Activated CD8-positive, alpha-beta T cell treated with anti-CD3 and anti-CD28 coated beads, Interleukin-2, amount 10 ng/mL, durations not matched to agents 7 days and 5 days (primary cell): ENCODE data around the gene UBR3. TPM values are rescaled to one million over a fixed set of nuclear protein-coding genes. Genes with fewer than 3 reads are reported as not detected.
"Not testable (repeated sequence)": the region's sequence is repeated elsewhere in the genome, so short reads cannot be mapped to it uniquely, and the experiment has no call there.

Experiments used
- ATAC-seq: fragments of 150-1000 bp; cut with Tn5 transposase; one replicate; pipeline ENCODE4 v1.10.0; 2021; ENCODE audit warnings: moderate library complexity
- CTCF ChIA-PET: fragments of 350-600 bp; sonication (Branson Sonifier 250); formaldehyde crosslinking; loops from one replicate; lab custom pipeline; 2021; ENCODE audit warnings: antibody characterized with exemption; lab: Charles Lee
- POLR2A ChIA-PET: fragments of 350-600 bp; sonication (Branson Sonifier 250); formaldehyde crosslinking; loops from one replicate; lab custom pipeline; 2021; ENCODE audit warnings: antibody characterized with exemption; lab: Charles Lee
- DNase-seq: peaks from one replicate; pipeline ENCODE4 v3.0.0-alpha.2; 2020
- H3K27ac Mint-ChIP-seq: one replicate; pipeline ENCODE4 v1.8.0; 2021; ENCODE audit warnings: mild to moderate bottlenecking, mixed read lengths
- H3K27me3 Mint-ChIP-seq: one replicate; pipeline ENCODE4 v1.8.0; 2021; ENCODE audit warnings: low read depth, mixed read lengths
- H3K36me3 Mint-ChIP-seq: one replicate; pipeline ENCODE4 v1.8.0; 2021; ENCODE audit warnings: low read depth, mixed read lengths
- H3K4me1 Mint-ChIP-seq: one replicate; pipeline ENCODE4 v1.8.0; 2021; ENCODE audit warnings: low read depth, mixed read lengths
- H3K4me3 Mint-ChIP-seq: one replicate; pipeline ENCODE4 v1.8.0; 2021; ENCODE audit warnings: mild to moderate bottlenecking, mixed read lengths
- H3K9me3 Mint-ChIP-seq: one replicate; pipeline ENCODE4 v1.8.0; 2022; ENCODE audit warnings: mixed read lengths; ENCODE audit not compliant: insufficient read depth
- total RNA-seq, 2 experiments: library from RNA; stranded (reverse); gene quantifications; one replicate each; pipeline ENCODE4 v1.2.3, GENCODE V29; 2021

Gene UBR3
- total RNA-seq, 2 experiments from 2014 or later: 20.8 to 21.5 TPM

DNA sequence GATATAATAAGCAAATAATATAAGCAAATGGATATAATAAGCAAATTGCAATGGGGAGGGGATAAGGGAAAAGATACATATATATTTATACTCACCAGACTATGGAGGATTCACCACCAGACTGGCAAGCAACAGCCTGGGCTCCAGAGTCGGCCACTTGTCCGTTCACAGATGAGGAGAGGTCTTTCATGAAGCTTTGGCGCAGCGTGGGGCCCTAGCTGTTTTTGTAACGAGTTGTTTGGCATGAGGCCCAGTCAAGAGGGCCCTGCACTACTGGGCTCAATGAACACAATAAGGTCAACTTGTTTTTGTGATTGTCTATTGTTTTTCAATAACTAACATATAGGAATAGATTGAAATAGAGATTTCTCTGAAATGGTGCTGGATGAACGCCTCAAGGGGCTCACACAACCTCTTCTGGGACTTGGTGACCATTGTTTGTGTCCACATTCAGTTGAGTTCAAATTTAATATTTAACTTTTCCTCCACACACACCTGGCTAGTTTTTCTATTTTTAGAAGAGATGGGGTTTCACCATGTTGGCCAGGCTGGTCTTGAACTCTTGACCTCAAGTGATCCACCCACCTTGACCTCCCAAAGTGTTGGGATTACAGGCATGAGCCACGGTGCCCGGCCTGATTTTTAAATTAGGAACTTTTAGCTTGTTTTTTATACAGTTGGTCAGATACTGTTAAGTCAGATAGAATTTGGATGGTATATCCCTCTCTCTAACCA lies 21.9 kb downstream of the UBR3 start:
- POLR2A ChIA-PET: not testable (repeated sequence)

DNA sequence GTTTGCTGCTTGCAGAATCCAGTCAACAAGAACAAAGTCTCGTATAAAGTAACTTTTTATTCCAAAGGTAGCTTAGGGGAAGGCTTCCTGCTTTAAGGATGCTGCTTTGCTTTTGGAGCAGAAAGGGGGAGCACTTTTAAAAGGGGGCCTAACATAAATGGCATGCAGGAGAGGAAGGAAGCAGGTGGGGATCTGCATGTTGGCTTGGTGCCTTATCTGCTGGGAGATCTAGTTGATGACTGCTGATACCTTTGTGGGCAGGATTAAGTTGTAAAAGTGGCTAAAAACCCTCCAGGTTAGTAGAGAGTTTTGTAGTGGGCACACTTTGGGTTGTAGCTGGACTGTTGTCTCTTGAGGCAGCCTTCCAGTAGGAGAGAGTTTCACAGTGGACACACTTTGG lies 22.5 kb downstream of the UBR3 start:
- H3K27me3 Mint-ChIP-seq: no peaks in the 10 kb centered on the region
- ATAC-seq (no peak), DNase-seq (no peak)
- peak overlapping the region; percentile 17 for H3K27ac Mint-ChIP-seq
- H3K9me3 Mint-ChIP-seq: peaks cover 3% of the 10 kb centered on the region
- peaks cover 28% of the 10 kb centered on the region for H3K36me3 Mint-ChIP-seq
- ChIA-PET CTCF (no interaction called here), POLR2A (no interaction called here)
- H3K4me1 Mint-ChIP-seq: peaks cover 8% of the 10 kb centered on the region
- no peak overlapping the region for H3K4me3 Mint-ChIP-seq

More for the DNA sequence above, 21.9 kb downstream of the UBR3 start:
- not testable (repeated sequence) for ATAC-seq, H3K4me1 Mint-ChIP-seq, H3K27me3 Mint-ChIP-seq, H3K9me3 Mint-ChIP-seq, DNase-seq, H3K4me3 Mint-ChIP-seq
- peaks cover 28% of the 10 kb centered on the region for H3K36me3 Mint-ChIP-seq
- CTCF ChIA-PET: interaction anchor here (0.5 kb wide), 1 partner anchor 16 kb away, joined by 3 read pairs; no protein-coding TSS in a partner anchor
- H3K27ac Mint-ChIP-seq: peak overlapping the region; percentile 17

DNA sequence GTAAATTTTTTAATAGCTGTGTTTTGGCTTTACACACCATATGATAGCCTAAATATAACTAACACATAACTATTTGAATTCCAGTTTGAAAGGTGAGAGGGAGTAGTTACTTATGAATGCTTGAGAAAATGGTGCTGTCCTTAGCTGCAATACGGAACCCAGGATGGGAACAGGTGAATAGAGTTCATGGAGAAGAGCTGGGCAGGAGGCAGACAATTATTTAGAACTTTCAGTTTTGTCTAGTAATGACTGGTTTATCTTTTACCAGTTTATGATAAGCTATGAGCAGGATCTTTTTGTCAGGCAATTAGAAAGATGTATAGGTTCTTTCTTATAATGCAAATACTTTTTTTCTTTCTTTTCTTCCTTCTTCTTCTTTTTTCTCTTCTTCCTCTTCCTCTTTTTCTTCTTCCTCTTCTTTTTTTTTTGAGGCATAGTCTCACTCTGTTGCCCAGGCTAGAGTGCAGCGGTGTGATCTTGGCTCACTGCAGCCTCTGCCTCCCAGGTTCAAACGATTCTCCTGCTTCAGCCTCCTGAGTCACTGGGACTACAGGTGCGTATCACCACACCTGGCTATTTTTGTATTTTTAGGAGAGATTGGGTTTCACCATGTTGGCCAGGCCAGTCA lies 25.9 kb downstream of the UBR3 start:
- CTCF ChIA-PET: no interaction called here
- H3K27ac Mint-ChIP-seq: no peak overlapping the region
- H3K9me3 Mint-ChIP-seq: peaks cover 7% of the 10 kb centered on the region
- no peaks in the 10 kb centered on the region for H3K27me3 Mint-ChIP-seq
- POLR2A ChIA-PET: no interaction called here
- no peak for DNase-seq
- peaks cover 8% of the 10 kb centered on the region for H3K4me1 Mint-ChIP-seq
- H3K4me3 Mint-ChIP-seq: no peak overlapping the region
- peaks cover 30% of the 10 kb centered on the region for H3K36me3 Mint-ChIP-seq
- ATAC-seq: no peak

DNA sequence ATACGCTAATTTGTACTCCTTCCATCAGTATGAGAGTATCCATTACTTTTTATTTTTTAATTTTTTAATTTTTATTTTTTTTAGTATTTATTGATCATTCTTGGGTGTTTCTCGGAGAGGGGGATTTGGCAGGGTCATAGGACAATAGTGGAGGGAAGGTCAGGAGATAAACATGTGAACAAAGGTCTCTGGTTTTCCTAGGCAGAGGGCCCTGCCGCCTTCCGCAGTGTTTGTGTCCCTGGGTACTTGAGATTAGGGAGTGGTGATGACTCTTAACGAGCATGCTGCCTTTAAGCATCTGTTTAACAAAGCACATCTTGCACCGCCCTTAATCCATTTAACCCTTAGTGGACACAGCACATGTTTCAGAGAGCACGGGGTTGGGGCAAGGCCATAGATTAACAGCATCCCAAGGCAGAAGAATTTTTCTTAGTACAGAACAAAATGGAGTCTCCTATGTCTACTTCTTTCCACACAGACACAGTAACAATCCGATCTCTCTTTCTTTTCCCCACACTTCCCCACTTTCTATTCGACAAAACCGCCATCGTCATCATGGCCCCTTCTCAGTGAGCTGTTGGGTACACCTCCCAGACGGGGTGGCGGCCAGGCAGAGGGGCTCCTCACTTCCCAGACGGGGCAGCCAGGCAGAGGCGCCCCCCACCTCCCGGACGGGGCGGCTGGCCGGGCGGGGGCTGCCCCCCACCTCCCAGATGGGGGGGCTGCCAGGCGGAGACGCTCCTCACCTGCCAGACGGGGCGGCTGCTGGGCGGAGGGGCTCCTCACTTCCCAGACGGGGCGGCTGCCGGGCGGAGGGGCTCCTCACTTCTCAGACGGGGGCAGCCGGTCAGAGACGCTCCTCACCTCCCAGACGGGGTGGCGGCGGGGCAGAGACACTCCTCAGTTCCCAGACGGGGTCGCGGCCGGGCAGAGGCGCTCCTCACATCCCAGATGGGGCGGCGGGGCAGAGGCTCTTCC lies 28.3 kb downstream of the UBR3 start:
- DNase-seq, POLR2A ChIA-PET, CTCF ChIA-PET, H3K27ac Mint-ChIP-seq, H3K9me3 Mint-ChIP-seq, H3K4me1 Mint-ChIP-seq, ATAC-seq, H3K27me3 Mint-ChIP-seq, H3K4me3 Mint-ChIP-seq: not testable (repeated sequence)
- H3K36me3 Mint-ChIP-seq: peaks cover 15% of the 10 kb centered on the region

DNA sequence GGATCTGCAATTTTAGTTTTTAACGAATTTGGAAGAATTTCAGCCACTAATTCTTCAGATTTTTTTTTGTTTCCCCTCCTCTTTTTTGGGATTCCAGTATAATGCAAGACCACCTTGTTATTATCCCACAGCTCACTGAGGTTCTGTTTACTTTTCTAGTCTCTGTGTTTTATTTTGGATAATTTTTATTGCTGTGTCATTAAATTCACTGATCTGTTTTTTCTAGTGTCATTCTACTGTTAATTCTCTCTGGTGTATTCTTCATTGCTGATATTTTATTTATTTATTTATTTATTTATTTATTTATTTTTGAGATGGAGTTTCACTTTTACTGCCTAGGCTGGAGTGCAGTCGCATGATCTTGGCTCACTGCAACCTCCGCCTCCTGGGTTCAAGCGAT lies 32.2 kb downstream of the UBR3 start:
- POLR2A ChIA-PET: no interaction called here
- ATAC-seq: no peak
- no peaks in the 10 kb centered on the region for H3K4me1 Mint-ChIP-seq
- CTCF ChIA-PET: no interaction called here
- H3K36me3 Mint-ChIP-seq: peaks cover 5% of the 10 kb centered on the region
- H3K9me3 Mint-ChIP-seq: peaks cover 7% of the 10 kb centered on the region
- no peak overlapping the region for H3K4me3 Mint-ChIP-seq
- H3K27me3 Mint-ChIP-seq: no peaks in the 10 kb centered on the region
- DNase-seq: no peak
- no peak overlapping the region for H3K27ac Mint-ChIP-seq

DNA sequence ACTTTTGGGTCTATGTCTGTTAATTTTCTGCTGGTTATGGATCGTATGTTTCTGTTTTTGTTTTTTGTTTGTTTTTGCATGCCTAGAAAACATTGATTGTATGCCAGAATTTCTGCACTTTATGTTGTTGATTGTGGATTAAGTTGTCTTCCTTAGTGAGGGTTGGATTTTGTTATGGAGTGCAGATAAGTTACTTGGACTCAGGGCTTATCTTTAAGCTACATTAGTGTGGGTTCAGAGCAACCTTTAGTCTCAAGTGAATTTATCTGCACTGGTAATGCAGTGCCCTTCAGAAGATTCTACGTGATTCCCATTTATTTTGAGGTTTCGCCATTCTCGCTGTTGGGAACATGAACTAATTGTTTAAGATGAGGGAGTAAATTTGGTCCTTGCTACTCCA lies 32.9 kb downstream of the UBR3 start:
- no peak overlapping the region for H3K27ac Mint-ChIP-seq
- ChIA-PET POLR2A (no interaction called here), CTCF (no interaction called here)
- no peaks in the 10 kb centered on the region for H3K9me3 Mint-ChIP-seq
- DNase-seq (no peak), ATAC-seq (no peak)
- H3K36me3 Mint-ChIP-seq: peaks cover 5% of the 10 kb centered on the region
- no peaks in the 10 kb centered on the region for H3K27me3 Mint-ChIP-seq
- H3K4me3 Mint-ChIP-seq: no peak overlapping the region
- no peaks in the 10 kb centered on the region for H3K4me1 Mint-ChIP-seq

DNA sequence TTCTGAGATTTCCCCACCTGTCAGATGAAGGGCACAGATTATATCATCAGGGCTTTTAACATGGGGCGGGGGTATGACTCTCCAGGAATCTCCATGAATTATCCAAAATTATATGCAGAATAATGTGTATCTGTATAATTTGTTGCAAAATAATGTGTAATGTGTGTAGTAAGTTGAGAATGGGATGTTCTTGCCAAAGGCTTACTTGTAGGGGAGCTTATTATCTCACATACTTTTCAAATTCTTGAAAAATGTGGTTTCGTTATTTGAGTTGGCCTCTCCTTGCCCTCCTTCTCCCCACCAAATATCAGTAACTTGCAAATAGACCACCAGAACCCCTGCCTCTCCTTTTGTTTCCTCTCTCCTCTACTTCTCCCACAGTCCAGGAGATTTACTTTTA lies 35.6 kb downstream of the UBR3 start:
- DNase-seq (no peak), ATAC-seq (no peak)
- H3K4me1 Mint-ChIP-seq: no peaks in the 10 kb centered on the region
- peaks cover 2% of the 10 kb centered on the region for H3K36me3 Mint-ChIP-seq
- H3K27me3 Mint-ChIP-seq: no peaks in the 10 kb centered on the region
- no peaks in the 10 kb centered on the region for H3K9me3 Mint-ChIP-seq
- H3K4me3 Mint-ChIP-seq: no peak overlapping the region
- POLR2A ChIA-PET: interaction anchor here (0.6 kb wide), 1 partner anchor 73 kb away, joined by 6 read pairs; no protein-coding TSS in a partner anchor
- H3K27ac Mint-ChIP-seq: no peak overlapping the region
- CTCF ChIA-PET: no interaction called here

DNA sequence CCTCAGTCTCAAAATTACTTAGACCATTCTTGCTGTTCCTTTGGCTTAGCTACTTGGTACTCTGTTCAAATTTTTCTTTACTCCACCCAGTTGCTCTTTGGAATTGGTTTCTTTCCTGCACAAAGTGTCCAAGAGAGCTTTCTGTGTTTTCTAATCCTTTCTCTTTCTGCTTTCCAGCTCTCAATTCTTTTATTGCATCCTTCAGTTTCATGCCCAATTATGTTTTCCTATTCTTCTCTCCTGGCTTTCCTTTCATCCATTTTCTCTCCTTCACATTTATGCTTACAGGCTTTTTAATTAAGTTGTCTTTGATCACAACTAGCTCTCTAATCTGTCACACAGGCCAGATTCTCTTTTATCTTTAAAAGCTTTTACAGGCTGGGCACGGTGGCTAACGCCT lies 38.2 kb downstream of the UBR3 start:
- ChIA-PET POLR2A (no interaction called here), CTCF (interaction anchor here (0.7 to 0.8 kb wide), 3 partner anchors 16 to 370 kb away, joined by 3 to 4 read pairs (median 3); no protein-coding TSS in a partner anchor)
- no peak overlapping the region for H3K27ac Mint-ChIP-seq

DNA sequence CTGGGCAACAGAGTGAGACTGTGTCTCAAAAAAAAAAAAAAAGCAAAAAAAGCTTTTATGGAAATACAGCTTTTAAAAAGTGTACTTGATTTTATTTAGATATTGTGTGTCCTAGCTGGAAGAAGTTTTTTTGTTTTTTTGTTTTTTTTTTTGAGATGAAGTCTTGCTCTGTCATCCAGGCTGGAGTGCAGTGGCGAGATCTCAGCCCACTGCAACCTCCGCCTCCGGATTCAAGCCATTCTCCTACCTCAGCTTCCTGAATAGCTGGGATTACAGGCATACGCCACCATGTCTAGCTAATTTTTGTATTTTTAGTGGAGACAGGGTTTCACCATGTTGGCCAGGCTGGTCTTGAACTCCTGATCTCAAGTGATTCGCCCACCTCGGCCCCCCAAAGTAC lies 39.0 kb downstream of the UBR3 start:
- POLR2A ChIA-PET, H3K27me3 Mint-ChIP-seq, DNase-seq, H3K4me1 Mint-ChIP-seq, H3K27ac Mint-ChIP-seq, H3K4me3 Mint-ChIP-seq, H3K9me3 Mint-ChIP-seq, H3K36me3 Mint-ChIP-seq, ATAC-seq: not testable (repeated sequence)
- CTCF ChIA-PET: interaction anchor here (0.7 to 0.8 kb wide), 2 partner anchors 30 to 369 kb away, joined by 3 to 4 read pairs; no protein-coding TSS in a partner anchor

More for the DNA sequence above, 38.2 kb downstream of the UBR3 start:
- Mint-ChIP-seq H3K36me3 (peaks cover 2% of the 10 kb centered on the region), H3K9me3 (no peaks in the 10 kb centered on the region), H3K27me3 (no peaks in the 10 kb centered on the region), H3K4me3 (no peak overlapping the region), H3K4me1 (no peaks in the 10 kb centered on the region)
- DNase-seq (no peak), ATAC-seq (no peak)

DNA sequence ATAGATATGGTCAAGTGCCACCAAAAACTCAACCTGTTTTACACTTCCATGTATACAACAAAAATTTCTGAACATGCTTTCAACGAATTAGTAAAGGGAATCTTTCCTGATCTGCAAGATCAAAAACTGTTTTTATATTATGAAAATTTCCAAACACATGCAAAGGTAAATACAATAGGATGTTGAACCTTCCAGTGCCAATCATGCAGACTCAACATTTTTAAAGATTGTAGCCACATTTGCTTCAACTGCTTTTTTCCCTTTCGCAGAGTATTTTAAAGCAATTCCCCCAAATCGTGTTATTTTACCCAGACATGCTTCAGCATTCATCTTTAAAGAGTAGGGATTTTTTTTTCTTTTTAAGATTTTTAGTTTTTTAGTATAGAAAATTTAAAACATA lies 40.3 kb downstream of the UBR3 start:
- DNase-seq (no peak), ATAC-seq (no peak)
- Mint-ChIP-seq H3K27me3 (no peaks in the 10 kb centered on the region), H3K4me1 (no peaks in the 10 kb centered on the region), H3K9me3 (no peaks in the 10 kb centered on the region), H3K27ac (no peak overlapping the region), H3K4me3 (no peak overlapping the region), H3K36me3 (no peaks in the 10 kb centered on the region)
- ChIA-PET POLR2A (no interaction called here), CTCF (no interaction called here)

DNA sequence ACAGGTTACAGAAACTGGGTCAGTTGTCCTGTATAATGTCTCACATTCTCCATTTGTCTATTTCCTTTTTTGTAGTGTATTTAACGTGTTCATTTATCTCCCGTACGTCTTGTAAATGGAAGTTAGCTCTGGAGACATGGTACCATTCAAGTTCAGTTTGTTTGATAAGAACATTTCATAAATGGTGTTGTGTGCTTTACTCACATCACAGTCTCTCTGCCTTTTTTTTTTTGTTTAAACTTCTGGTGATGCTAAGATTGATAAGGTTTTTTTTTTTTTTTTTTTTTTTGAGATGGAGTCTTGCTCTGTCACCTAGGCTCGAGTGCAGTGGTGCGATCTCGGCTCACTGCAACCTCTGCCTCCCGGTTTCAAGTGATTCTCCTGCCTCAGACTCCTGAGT lies 41.7 kb downstream of the UBR3 start:
- Mint-ChIP-seq H3K9me3 (no peaks in the 10 kb centered on the region), H3K27me3 (no peaks in the 10 kb centered on the region), H3K27ac (no peak overlapping the region), H3K4me1 (no peaks in the 10 kb centered on the region), H3K36me3 (no peaks in the 10 kb centered on the region), H3K4me3 (no peak overlapping the region)
- no peak for DNase-seq
- no peak for ATAC-seq
- ChIA-PET POLR2A (no interaction called here), CTCF (no interaction called here)
